GM19023 (cell line): Measurements from ENCODE around the gene NFIX.

Experiments used
- ATAC-seq: cut with Tn5 transposase; IDR thresholded peaks from one replicate; pipeline ENCODE4 v1.9.1; 2021; ENCODE audit warnings: mild to moderate bottlenecking, moderate library complexity; ENCODE audit not compliant: unreplicated experiment

Gene NFIX

DNA sequence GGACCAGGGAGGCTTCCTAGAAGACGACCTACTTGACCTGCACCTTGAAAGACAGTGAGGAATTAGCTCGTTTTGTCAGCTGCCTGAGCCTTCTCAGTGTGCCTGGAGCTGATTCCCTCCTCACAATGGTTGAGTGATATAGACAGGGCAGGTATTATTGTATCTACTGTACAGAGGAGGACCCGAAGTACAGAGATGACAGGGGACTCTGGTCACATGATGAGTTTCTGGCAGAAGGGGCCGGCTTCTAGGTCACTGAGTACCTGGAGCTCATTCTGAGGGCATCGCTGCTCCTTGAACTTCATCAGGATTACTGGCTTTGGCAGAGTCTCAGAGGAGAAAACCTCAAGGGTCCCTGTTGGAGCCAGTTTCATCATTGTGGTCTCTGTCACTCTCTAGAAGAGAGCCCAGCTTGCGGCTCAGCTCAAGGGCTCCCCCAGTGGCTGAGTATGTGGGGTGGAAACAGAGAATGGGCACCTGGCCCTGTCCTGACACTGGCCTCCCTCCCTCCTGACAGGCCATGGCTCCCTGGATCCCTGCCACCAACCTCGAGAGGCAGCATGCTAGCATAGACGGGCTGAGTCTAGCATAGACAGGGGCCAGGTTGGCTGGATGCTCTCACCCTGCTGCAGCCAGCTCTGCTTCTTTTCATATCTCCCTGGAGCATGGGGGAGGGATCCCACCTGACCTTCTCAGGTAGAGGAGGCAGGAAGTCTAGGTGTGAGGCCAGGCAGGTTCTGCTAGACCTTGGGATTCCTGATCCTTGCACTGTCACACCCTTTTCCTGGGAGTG, 38.7 kb downstream of the NFIX start:
- ATAC-seq, result no peak

GRCh38 chr19:13034636-13035035, 39.4 kb downstream of the NFIX start:
- ATAC-seq, result no peak

DNA sequence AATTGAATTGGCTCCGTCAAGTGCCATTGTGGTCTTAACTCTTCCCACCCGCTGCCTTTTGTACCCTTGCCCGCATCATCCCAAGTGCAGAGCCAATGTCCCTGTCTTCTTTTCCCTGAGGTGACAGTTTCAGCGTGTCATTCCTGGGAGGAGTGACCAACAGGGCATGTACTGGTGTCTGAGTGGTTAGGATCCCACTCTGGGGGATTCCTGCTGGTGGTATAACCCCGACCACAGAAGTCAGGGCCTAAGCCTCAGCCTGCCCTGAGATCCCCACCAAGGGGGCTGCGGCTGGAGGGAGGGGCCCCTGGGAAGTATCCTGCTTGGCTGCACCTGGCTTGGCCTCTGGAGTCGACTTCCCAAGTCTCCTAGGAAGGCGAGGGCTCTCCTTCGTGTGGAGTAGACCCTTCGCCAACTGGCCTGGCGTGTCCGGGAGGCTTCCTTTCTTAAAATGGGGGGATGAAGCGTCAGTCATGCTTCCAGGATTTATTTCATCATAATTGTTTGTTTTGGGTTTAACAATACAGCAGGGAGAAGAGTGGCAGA, 40.6 kb downstream of the NFIX start:
- no peak for ATAC-seq

- ATAC-seq, result no peak
Measured at GRCh38 chr19:13036366-13036976, 41.2 kb downstream of the NFIX start.

DNA sequence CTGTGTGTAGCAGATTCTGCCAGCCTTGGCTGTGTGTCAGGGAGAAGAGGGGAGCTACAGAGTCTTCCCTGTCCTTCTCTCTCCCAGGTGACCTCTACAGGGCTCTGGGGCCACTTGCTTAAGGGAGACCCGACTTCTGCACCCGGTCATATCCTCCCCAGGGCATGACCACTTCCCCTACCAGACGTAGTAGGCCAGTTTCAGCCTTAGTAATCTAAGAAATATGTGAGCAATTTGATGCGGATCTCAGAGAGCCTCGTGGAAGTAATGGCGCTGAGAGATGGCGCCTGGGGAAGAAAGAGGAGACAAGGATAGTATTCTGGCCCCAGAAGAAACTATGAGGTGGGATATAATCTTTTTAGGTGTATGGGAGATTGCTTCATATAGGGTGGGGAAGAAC, 41.9 kb downstream of the NFIX start:
- no peak for ATAC-seq

DNA sequence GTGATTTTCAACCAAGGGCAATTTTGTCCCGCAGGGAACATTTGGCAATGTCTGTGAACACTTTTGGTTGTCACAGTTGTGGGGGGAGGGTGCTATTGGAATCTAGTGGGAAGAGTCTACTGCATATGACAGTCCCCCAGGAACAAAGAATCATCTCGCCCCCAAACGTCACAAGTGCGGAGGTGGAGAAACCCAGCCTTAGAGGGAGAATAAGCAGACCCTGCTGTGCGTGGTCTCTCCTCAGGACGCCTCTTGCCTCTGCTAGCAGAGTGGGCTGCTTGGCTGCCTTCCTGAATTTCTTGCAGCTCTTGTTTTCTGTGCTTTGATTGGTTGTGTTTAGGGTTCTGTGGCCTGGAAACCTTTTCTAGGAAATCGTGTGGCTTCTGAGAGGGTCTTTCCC, 42.5 kb downstream of the NFIX start:
- no peak for ATAC-seq

DNA sequence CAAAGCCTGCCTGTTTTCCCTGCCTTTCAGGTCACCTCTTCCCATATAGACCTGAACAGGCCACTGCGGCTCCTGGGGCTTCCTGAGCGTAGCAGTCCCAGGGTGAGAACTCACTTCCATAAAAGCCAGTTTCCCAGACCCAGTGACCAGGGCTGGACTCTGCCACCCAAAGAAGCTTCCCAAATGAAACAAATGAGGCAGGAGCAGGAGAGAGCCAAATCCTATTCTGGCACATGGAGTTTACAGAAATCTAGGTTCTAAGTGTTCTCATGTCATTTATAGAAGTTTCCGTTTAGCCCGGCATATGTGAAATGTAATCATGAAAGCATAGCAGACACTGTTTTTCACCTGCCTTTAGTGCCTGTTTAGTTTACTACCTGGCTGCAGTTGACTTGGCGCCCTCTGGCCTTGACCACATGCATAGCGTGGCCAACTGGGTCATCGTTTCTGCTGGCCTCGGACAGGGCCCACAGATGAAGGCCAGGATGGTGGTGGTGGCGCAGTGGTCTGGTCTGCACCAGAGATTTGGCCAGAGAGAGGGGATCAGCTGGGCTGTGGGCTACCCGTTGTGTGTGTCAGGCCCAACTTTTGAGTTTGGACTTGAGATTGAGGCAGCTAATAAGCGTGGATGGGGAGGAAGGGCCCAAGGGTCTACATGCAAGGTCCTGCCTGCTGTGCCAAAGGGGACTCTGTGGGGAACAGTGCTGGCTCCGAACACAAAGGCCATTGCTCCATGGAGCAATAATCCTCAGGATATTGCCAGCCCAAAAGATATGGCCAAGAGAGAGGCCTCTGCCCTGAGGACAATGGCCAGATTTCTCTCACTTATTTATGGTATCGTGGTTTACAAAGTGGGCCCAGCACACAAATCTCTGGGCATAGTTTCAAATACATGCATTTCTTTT, 43.3 kb downstream of the NFIX start:
- no peak for ATAC-seq

DNA sequence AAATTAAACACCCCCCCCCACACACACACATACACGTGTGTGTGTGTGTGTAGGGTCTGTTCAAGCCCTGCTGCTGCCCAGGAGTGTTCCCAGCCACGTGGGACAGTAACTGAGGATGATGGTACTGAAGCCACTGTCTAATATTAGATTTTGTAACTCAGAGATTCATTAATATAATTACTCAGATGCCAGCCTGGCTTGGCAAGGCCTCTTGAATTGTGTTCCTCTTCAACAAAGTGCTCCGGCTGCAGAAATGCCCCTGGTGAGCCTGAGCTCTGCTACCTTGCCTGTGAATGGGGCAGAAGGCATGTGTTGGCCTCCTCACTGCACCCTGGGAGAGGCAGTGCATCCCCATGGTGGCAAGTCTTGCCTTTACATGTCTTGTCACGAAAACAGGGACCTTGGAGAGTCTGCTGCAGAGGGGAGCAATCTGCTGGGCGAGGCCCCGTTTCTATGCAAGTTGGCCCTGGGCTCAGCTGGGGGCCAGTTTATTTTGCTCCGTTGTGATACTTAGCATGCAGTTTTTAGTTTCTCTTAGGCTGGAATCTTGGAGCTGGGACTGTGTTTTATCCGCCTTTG, 44.0 kb downstream of the NFIX start:
- ATAC-seq, result no peak

DNA sequence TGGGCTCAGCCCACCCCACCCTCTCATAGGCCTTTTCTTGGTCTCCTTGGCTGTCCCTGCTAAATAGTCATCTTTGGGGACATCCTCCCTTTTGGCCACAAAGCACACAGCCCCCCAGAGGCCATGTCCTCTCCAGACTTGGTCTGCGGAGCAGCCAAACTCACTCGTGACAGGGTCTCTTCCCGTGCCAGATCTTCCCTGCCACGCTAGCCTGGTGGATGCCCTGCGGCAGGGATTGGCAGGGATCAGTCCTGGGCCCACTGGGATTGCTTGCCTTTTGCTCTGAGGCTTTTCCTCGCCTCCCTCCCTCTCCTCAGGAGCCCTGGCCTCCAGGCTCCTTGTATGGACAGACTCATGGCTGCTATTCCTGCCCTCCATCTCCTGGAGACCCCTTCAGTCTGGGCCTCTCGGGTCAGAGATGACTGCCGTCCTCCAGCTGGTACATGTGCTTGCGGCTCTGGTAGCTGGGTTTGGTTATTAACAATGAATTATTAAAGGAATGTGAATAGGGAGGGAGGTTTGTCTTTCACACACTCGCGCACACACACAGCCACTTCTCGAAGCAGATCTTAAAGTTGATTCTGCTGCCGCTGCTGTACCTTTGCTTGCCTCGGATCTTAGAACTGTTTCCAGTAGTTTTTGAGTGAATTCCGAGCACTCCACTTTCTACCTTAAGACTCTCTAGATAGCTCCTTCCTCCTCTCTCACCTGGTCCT, 45.1 kb downstream of the NFIX start:
- no peak for ATAC-seq

- no peak for ATAC-seq
Measured at GRCh38 chr19:13040948-13041292, 45.6 kb downstream of the NFIX start.

DNA sequence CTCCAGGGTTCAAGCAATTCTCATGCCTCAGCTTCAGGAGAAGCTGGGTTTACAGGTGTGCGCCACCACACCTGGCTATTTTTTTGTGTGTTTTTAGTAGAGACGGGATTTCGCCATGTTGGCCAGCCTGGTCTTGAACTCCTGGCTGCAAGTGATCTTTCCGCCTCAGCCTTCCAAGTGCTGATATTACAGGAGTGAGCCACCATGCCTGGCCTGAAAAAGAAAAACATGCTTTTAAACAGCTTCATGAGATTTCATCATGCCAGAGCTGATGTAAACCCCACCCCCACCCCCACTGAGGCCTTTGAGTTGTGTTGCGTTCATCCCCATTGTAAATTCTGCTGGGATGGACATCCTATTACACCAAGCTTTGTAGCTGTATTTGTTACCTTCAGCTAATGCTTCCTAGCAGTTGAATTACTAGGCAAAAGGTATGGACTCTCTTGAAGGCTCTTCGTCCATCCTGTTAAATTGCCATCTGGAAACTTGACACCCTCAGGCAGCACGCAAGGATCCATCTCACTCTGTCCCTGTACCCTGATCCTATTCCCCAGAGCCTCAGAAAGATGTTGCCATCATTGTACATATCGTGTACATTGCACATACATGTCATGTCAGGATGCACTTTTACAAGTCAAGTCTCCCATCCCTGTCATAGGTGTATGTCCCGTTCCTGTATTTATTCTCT, 47.3 kb downstream of the NFIX start:
- ATAC-seq, result no peak

GRCh38 chr19:13043285-13043684, 48.0 kb downstream of the NFIX start:
- ATAC-seq, result no peak

DNA sequence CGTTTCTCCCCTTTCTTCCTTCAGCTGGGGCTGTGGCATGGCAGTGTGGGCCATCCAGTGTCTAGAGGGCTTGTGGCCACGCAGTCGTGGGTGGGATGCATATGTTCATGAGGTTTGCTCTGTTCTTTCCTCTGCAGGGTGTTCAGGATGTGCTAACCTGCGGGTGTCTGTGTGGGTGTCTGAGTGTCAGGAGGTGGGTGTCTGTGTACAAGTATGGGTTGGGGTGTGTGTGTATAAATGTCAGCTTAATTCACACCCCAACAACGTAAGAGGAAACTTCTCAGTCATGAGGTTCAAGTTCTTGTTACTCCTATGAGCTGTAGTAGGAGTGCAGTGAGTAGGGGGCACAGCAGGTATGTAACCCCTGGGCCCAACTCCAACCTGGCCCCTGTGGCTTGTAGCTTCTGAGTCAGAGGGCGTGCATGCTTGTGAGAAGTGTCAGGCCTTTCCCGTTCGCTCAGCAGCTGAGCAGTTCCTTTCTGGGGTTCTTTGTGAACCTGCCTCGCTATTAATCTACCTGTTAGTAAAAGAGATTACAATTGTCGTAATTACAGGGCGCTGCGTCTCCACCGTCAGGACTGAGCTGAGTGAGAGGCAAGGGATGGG, 49.1 kb downstream of the NFIX start:
- no peak for ATAC-seq

DNA sequence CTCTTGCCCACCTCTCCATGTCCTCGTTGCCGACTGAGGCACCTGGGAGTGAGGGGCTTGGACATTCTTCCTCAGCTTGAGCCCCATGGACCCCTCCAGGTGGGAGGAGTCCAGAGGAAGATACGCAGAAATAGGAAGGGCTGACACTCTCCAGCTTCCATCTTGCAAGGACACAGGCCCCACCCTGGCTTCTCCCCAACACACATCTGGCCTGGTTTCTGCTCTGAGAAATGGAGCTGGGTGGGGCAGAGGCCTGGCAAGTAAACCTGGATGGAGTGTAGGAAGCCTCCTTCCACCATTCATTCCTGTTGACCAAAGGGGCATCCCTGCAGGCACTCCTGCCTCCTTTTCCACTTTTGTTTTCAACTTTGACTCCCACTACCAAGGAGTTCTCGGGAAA, 50.5 kb downstream of the NFIX start:
- ATAC-seq, result no peak

- no peak for ATAC-seq
Measured at GRCh38 chr19:13047374-13047773, 52.1 kb downstream of the NFIX start.

DNA sequence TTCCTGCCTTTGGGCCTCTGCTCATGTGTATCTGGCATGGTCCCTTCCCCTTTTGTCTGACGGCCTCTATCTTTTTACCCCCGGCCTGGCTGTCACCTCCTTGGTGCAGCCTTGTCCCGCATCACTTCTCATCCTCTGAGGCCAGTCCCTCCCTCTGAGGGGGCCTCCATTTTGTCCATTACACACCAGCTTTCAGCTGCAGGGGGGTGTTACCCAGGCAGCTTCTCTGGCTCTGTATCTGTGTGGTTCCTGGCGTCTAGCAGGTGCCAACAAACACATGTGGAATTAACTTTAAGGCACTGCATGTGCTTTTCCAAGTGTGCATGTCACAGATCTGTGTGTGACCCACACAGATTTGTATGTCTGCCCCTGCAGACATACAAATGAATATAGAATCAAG, 55.0 kb downstream of the NFIX start:
- ATAC-seq, result no peak

DNA sequence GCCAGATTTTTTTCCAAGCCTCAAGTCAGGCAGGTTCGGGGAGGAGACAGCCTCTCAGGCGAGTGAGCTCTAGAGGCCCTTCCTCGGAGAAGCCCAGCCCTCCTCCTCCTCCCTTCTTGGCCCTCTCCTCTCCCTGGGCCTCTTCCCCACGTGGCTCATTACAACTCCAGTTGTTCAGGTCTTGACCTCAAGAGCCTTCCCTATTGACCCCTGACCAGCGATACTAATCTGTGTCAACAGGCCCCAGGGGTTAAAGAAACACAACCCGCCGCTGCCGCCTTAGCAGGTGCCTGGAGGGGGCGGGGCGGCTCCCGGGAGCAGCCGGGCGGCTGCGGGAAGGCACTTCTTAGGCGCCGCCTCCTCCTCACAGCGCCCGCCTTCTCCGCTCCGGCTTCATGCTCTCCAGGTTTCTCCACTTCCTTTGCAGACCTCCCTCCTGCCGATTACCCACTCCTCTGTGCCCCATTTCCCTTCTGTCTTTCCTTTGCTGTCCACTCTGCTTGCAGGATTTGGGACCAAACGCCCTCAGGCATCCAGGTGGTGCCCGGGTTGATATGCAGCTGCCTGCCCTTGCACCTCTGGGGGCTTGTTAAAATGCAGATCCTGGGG, 56.4 kb downstream of the NFIX start:
- ATAC-seq, result no peak

DNA sequence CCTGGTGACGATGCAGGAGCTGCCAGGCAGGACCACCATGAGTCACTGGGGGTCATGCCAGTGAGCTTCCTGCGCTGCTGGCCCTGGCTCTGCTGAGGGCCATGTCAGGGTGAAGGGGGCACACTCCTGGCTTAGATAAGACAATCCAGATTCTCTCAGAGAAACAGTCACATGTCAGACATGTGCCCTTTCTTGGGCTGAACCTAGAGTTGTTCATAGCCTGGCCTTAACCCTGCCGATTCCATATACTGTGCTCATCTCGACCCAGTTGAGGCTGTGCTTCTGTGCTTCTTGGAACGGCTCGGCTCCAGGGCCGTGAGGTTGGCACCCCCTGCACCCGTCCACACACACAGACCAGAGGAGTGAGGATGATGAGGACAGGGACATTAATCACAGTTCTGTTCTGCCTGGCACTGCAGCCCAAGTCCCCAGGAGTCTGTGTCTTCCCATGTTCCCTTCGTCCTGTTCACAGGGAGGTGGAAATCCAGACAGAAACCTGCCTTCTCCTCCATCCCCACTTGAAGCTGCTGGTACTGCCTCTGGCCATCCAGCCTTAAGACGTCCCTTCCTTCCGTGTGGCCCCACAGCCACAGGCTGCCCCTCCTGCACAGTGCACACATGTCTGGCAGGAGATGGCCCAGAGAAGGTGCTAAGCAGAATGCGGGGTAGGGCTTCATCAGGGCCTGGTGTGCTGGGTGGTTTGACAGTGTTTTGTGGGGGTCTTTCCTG, 57.3 kb downstream of the NFIX start:
- ATAC-seq, result no peak
